NOMO-1 treated with dmso at 0.1 percent for 144 hours (cell line): Measurements from ENCODE around the gene GCNT1.
"Not testable (repeated sequence)": the region's sequence is repeated elsewhere in the genome, so short reads cannot be mapped to it uniquely, and the experiment has no call there.

ENCODE experiments used
- DNase-seq: peaks from one replicate; lab custom pipeline; 2025; ENCODE audit not compliant: unreplicated experiment; lab: John Stamatoyannopoulos, UW

Gene GCNT1

DNA sequence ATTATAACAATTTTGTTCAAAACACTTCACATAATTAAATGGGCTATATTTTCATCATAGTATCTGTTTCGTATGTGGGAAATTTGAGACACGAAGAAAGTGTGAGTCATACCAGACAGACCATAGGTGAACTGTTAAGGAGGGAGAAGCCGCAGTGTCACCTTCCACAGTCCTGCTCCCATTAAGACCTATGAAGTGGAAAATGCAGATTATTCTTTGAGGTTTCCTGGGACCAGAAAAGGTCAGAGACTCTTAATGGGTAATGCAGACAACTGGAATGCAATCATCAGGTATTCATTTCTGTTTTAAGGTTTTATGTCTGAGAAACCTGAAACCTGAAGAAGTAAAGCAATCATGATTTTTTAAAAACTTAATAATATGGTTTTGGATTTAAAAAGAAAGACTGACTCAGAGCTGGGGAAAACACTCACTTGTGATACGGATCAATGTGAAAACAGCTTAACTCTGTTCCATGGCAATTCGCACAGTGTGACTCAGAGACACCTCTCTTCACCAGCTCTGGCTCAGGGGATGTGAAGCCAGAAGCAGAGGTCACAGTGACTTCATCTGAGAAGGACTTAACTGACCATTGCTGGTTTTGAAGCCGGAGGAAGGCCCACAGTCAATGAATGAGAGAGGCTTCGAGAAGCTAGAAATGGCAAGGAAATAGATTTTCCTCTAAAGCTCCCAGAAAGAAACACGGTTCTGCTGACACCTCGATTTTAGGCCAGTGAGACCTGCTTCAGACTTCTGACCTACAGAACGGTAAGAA, 17.2 kb upstream of the GCNT1 start:
- no peak for DNase-seq

- no peak for DNase-seq
These were observed 15.1 kb upstream of the GCNT1 start for GRCh38 chr9:76443887-76444286.

- DNase-seq: no peak
These were observed 14.6 kb upstream of the GCNT1 start for GRCh38 chr9:76444322-76444929.

- DNase-seq: no peak
These were observed 13.0 kb upstream of the GCNT1 start for GRCh38 chr9:76445976-76446375.

GRCh38 chr9:76448501-76448900, 10.5 kb upstream of the GCNT1 start:
- no peak for DNase-seq

- DNase-seq: no peak
These were observed 7.7 kb upstream of the GCNT1 start for GRCh38 chr9:76451234-76451633.

DNA sequence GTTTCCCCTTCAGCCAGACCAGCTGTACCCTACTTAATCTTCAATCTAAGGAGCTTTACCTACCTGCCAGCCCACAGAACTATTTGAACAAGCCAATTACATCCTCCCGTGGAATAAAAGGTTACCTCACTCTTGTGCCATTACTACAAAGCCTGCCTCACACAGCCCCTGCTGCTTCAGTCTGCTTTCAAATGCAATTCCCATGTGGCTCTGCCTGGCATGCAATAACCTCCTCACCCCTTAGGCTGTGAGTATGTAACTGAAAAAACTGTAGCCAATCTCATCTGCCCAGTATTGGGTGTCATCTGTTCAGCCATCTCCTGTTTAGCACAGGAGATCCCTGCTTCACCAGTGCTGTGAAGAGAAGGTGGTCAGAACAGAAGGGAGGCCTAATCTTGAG, 6.1 kb upstream of the GCNT1 start:
- no peak for DNase-seq

DNA sequence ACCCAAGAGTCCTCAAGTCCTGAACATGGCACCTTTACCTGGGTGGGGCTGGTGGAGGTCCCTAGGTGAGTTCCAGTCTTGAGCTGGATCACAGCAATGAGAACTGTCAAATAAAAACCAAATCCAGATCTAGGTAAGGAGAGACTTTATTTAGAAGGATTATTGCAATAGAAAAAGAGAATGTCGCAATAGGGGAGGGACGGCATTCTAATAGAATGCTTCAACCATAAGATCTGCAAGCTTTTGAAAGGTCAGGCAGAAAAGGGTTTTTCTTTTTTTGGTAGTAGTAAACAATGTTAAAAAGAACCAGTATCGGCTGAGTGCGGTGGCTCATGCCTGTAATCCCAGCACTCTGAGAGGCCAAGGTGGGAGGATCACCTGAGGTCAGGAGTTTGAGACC, 5.2 kb upstream of the GCNT1 start:
- DNase-seq: no peak

GRCh38 chr9:76454311-76454710, 4.7 kb upstream of the GCNT1 start:
- no peak for DNase-seq

GRCh38 chr9:76456202-76456926, 2.6 kb upstream of the GCNT1 start:
- DNase-seq: peak; percentile 69

DNA sequence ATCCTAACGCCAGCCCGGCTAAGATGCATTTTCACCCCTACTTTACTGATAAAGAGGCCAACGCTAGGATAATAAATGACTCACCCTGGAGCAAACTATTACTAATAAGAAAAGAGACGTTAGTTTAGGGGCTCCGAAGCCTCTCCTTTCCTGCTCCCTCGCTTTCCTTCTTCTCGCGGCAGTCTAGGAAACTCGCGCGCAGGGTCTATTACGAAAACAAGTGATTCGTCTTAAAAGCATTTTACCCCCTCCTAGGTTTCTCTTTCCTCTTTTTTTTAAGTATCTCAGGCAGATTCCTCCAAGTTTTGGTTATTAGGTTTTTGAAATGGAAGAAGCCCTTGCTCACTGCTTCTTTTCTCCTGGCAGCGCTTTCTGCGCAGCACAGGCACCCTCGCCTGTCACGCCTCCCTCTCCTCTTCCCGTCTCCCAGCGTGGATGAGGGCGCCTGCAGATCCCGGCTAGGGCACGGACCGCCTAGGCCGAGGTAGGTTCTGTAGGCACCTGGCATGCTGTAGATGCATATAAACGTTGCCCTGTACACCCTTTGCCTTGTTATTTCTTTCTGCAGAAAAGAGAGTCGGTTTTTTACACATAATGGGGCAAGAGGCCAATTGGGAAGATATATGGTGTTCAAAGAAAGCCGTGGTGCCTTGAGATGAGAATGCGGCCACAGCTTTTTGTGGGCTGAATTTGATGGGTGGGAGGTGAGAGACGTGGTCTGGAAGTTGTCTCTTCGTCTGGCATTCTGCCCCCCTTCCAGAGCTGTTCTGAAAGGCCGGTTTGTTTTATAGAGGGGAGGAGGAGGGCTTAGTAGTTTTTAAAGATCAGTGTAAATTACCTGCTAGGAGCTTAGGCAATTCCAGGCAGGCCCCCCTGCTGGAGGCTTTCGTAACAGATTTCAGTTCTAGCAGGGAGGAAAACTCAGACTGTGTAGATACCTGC, 983 bp downstream of the GCNT1 start:
- DNase-seq: no peak

- DNase-seq: no peak
These were observed 3.1 kb downstream of the GCNT1 start for GRCh38 chr9:76462126-76462525.

- no peak for DNase-seq
These were observed 4.2 kb downstream of the GCNT1 start for GRCh38 chr9:76463211-76463610.

- no peak for DNase-seq
These were observed 5.7 kb downstream of the GCNT1 start for GRCh38 chr9:76464706-76465105.

- DNase-seq: no peak
These were observed 6.7 kb downstream of the GCNT1 start for GRCh38 chr9:76465442-76466298.

GRCh38 chr9:76466299-76466605, 7.3 kb downstream of the GCNT1 start:
- DNase-seq: no peak

GRCh38 chr9:76474419-76474818, 15.4 kb downstream of the GCNT1 start:
- DNase-seq: no peak

DNA sequence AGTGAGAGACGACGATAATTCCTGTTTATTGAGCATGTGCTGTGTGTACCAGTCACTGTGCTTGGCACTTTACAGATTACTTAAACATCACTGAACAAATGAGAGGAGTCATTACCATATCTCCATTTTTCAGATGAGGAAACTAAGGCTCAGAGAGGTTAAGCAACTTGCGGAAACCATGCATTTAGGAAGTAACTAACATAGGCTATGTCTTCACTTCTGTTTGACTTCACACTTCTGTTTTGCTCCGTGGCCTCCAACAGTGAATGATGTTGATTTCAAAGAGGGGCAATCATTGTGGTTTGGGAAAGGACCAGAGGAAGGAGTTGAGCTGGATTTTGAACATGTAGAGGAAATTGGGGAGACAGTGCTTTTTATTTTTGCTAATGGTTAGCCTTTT, 16.7 kb downstream of the GCNT1 start:
- DNase-seq: no peak

GRCh38 chr9:76477818-76478217, 18.8 kb downstream of the GCNT1 start:
- DNase-seq: not testable (repeated sequence)

GRCh38 chr9:76478226-76478625, 19.2 kb downstream of the GCNT1 start:
- DNase-seq: no peak
